GM12878 (cell line): ENCODE measurements around the gene SYNDIG1. TPM values are rescaled to one million over a fixed set of nuclear protein-coding genes. Genes with fewer than 3 reads are reported as not detected.

Source experiments
- ATAC-seq: fragments of 200-7000 bp; cut with Tn5 transposase; 3 replicates; pipeline ENCODE4 v1.9.1; 2020; ENCODE audit warnings: mild to moderate bottlenecking, moderate library complexity
- BruUV-seq: library from RNA; stranded (reverse); fragments of 400-500 nt; replicated peaks from 2 replicates; lab custom pipeline; 2021; lab: Mats Ljungman, UMichigan
- CTCF ChIA-PET: fragments of 300-600 bp; sonication (Branson Sonifier 250); formaldehyde crosslinking; extraction: SDS; loops from one replicate; lab custom pipeline; 2021; ENCODE audit warnings: inconsistent platforms; lab: Yijun Ruan, JAX
- POLR2A ChIA-PET: fragments of 350-600 bp; formaldehyde crosslinking; extraction: SDS; loops from one replicate; lab custom pipeline; 2021; ENCODE audit warnings: inconsistent platforms; lab: Charles Lee
- RAD21 ChIA-PET: fragments of 300-600 bp; sonication (Branson Sonifier 250); formaldehyde crosslinking; loops from one replicate; lab custom pipeline; 2023; ENCODE audit warnings: antibody characterized with exemption; ENCODE audit not compliant: unreplicated experiment; lab: Charles Lee
- SMC1A ChIA-PET: fragments of 300-600 bp; sonication (Branson Sonifier 250); formaldehyde crosslinking; loops from one replicate; lab custom pipeline; 2023; ENCODE audit not compliant: unreplicated experiment, uncharacterized antibody; lab: Charles Lee
- DNase-seq: peaks from one replicate; pipeline ENCODE4 v3.0.0-alpha.2; 2011; ENCODE audit warnings: low read depth, low spot score
- FAIRE-seq: peaks from 3 replicates; lab custom pipeline; 2011; peaks lifted over from hg19 to GRCh38; lab: Jason Lieb, UNC
- H2AFZ ChIP-seq: 2 replicates; pipeline ENCODE4 v1.6.0; 2011; ENCODE audit warnings: low read depth, low read length, control low read depth; ENCODE audit not compliant: control insufficient read depth
- H3K27ac ChIP-seq: 2 replicates; pipeline ENCODE4 v1.5.1; 2011; ENCODE audit warnings: control low read depth; ENCODE audit not compliant: control insufficient read depth, insufficient read depth
- H3K27me3 ChIP-seq, 2 experiments: replicated peaks in 1 of 2; 2 replicates each; pipeline versions ENCODE4 v1.6.0 to v1.6.1; 2011; ENCODE audit warnings: low read length in 1 of 2; ENCODE audit not compliant: control insufficient read depth in 2 of 2, insufficient read depth in 2 of 2
- H3K36me3 ChIP-seq, 2 experiments: 2 replicates each; pipeline ENCODE4 v1.5.1; 2011; ENCODE audit warnings: low read length in 1 of 2; ENCODE audit not compliant: control insufficient read depth in 2 of 2, insufficient read depth in 2 of 2
- H3K4me1 ChIP-seq: 2 replicates; pipeline ENCODE4 v1.6.1; 2011; ENCODE audit warnings: mild to moderate bottlenecking, low read length, moderate library complexity, mixed read lengths; ENCODE audit not compliant: control insufficient read depth, insufficient read depth
- H3K4me2 ChIP-seq: 2 replicates; pipeline ENCODE4 v1.6.0; 2011; ENCODE audit warnings: control low read depth; ENCODE audit not compliant: control insufficient read depth, insufficient read depth
- H3K4me3 ChIP-seq: fragments of 200-600 bp; sonication (generic); 2 replicates; pipeline ENCODE4 v1.5.1; 2016
- H3K79me2 ChIP-seq: 2 replicates; pipeline ENCODE4 v1.6.0; 2011; ENCODE audit warnings: low read length; ENCODE audit not compliant: control insufficient read depth, insufficient read depth
- H3K9ac ChIP-seq: 2 replicates; pipeline ENCODE4 v1.8.0; 2011; ENCODE audit warnings: low read length, control low read depth, mixed read lengths; ENCODE audit not compliant: control insufficient read depth, insufficient read depth
- H3K9me3 ChIP-seq: replicated peaks from 3 replicates; pipeline ENCODE4 v1.5.1; 2011; ENCODE audit warnings: mild to moderate bottlenecking, low read length; ENCODE audit not compliant: control insufficient read depth, insufficient read depth
- H4K20me1 ChIP-seq: 2 replicates; pipeline ENCODE4 v1.6.0; 2011; ENCODE audit not compliant: control insufficient read depth, insufficient read depth
- BRCA1 ChIP-seq: IDR thresholded peaks from 2 replicates; pipeline ENCODE4 v1.6.1; 2011; ENCODE audit warnings: low read depth, low read length, improper control_type of control experiment
- CBX3 ChIP-seq: fragments of 200-600 bp; sonication (generic); IDR thresholded peaks from 2 replicates; pipeline ENCODE4 v1.6.1; 2016; ENCODE audit warnings: low read depth, borderline replicate concordance
- CHD4 ChIP-seq: fragments of 200-600 bp; sonication (generic); IDR thresholded peaks from 2 replicates; pipeline ENCODE4 v1.6.1; 2016; ENCODE audit warnings: mild to moderate bottlenecking
- CREB1 ChIP-seq: IDR thresholded peaks from 2 replicates; pipeline ENCODE4 v1.6.1; 2012; ENCODE audit warnings: low read depth, mild to moderate bottlenecking, inconsistent platforms
- DPF2 ChIP-seq: fragments of 450-650 bp; IDR thresholded peaks from 2 replicates; pipeline ENCODE4 v1.6.1; 2017; ENCODE audit warnings: mild to moderate bottlenecking
- ESRRA ChIP-seq: IDR thresholded peaks from 2 replicates; pipeline ENCODE4 v1.6.1; 2012; ENCODE audit warnings: mild to moderate bottlenecking, low read length, improper control_type of control experiment
- IRF4 ChIP-seq: IDR thresholded peaks from 2 replicates; pipeline ENCODE4 v1.6.1; 2011; ENCODE audit warnings: low read depth, low read length
- KAT2A ChIP-seq: conservative IDR thresholded peaks from 2 replicates; pipeline ENCODE4 v1.6.1; 2011; ENCODE audit warnings: low read depth, low read length; ENCODE audit not compliant: control insufficient read depth
- KDM1A ChIP-seq: fragments of 200-600 bp; sonication (generic); IDR thresholded peaks from 2 replicates; pipeline ENCODE4 v1.6.1; 2016; ENCODE audit warnings: borderline replicate concordance
- MEF2A ChIP-seq: IDR thresholded peaks from 2 replicates; pipeline ENCODE4 v1.6.1; 2011; ENCODE audit warnings: low read depth, mild to moderate bottlenecking, low read length, moderate library complexity; ENCODE audit not compliant: insufficient read depth
- MTA3 ChIP-seq: IDR thresholded peaks from 2 replicates; pipeline ENCODE4 v1.6.1; 2012; ENCODE audit warnings: low read length, inconsistent platforms, borderline replicate concordance
- NFIC ChIP-seq: IDR thresholded peaks from 2 replicates; pipeline ENCODE4 v1.6.1; 2012; ENCODE audit warnings: low read depth, mild to moderate bottlenecking, inconsistent platforms, low read length, moderate library complexity
- NR2F1 ChIP-seq: fragments of 450-650 bp; conservative IDR thresholded peaks from 2 replicates; pipeline ENCODE4 v1.6.1; 2017; ENCODE audit warnings: mild to moderate bottlenecking
- POLR2A ChIP-seq: IDR thresholded peaks from 2 replicates; pipeline ENCODE4 v1.6.1; 2011; ENCODE audit warnings: low read depth, mild to moderate bottlenecking, low read length
- POU2F2 ChIP-seq: IDR thresholded peaks from 3 replicates; pipeline ENCODE4 v1.6.1; 2011; ENCODE audit warnings: low read depth, mild to moderate bottlenecking, low read length, borderline replicate concordance
- RAD21 ChIP-seq: IDR thresholded peaks from 2 replicates; pipeline ENCODE4 v1.6.1; 2011; ENCODE audit warnings: mild to moderate bottlenecking, low read depth, low read length, moderate library complexity; ENCODE audit not compliant: insufficient read depth
- SREBF2 ChIP-seq: IDR thresholded peaks from 2 replicates; pipeline ENCODE4 v1.6.1; 2012; ENCODE audit warnings: mild to moderate bottlenecking, low read length
- USF2 ChIP-seq: IDR thresholded peaks from 2 replicates; pipeline ENCODE4 v1.6.1; 2011; ENCODE audit warnings: low read depth, low read length, improper control_type of control experiment, borderline replicate concordance
- WGBS: methylation state at CpG from one replicate; pipeline ENCODE4 v1.1.6; 2016; ENCODE audit warnings: low lambda C conversion rate; ENCODE audit not compliant: insufficient replicate concordance, insufficient coverage; ENCODE audit errors: missing lambda C conversion rate; 5-methylcytosine and 5-hydroxymethylcytosine counted together
- in situ Hi-C: fragments of 300-500 bp; cut with MboI; formaldehyde crosslinking; loops from 9 replicates; pipeline ENCODE4 v1.14.3; 2018; ENCODE audit warnings: mixed read lengths
- intact Hi-C: fragments of 100-400 bp; cut with micrococcal nuclease; formaldehyde crosslinking; loops from one replicate; pipeline ENCODE4 v1.14.2; 2022; ENCODE audit not compliant: unreplicated experiment
- polyA plus RNA-seq, 11 experiments: library from polyadenylated mRNA; depleted of rRNA in 4 of 11; unstranded in 6 of 11; stranded (reverse) in 5 of 11; fragments of >200 nt; fragmentation: Nextera tagmentation in 4 of 11; fragmentation: Illumina TruSeq in 1 of 11; extraction: Ambion mirVana in 4 of 11; extraction: Trizol in 1 of 11; gene quantifications; 1 replicate in 1 of 11; 2 replicates in 10 of 11; pipeline versions ENCODE4 v1.2.1 to v1.2.3, GENCODE V29; 2011 to 2016; ENCODE audit warnings: inconsistent platforms in 2 of 11, missing spikeins in 2 of 11, low read depth in 1 of 11
- total RNA-seq, 4 experiments: library from RNA; depleted of rRNA in 3 of 4; stranded (reverse); fragments of >200 nt in 3 of 4; fragmentation: Illumina TruSeq in 1 of 4; extraction: Trizol in 1 of 4; gene quantifications; 2 replicates each; pipeline versions ENCODE4 v1.2.1 to v1.2.3, GENCODE V29; 2013 to 2021
- TF ChIP-seq, protein P1 (sequence below): fragments of 450-650 bp; IDR thresholded peaks from 2 replicates; pipeline ENCODE4 v1.6.1; 2016; ENCODE audit warnings: mild to moderate bottlenecking, moderate library complexity, borderline replicate concordance
- TF ChIP-seq, protein P2 (sequence below): IDR thresholded peaks from 2 replicates; pipeline ENCODE4 v1.6.1; 2012; ENCODE audit warnings: low read length, inconsistent platforms

The SYNDIG1 gene
- total and polyA plus RNA-seq, 10 of the 15 experiments (the other 5 are each of a cell fraction or from before 2014, with no cell fraction given), result not detected

DNA sequence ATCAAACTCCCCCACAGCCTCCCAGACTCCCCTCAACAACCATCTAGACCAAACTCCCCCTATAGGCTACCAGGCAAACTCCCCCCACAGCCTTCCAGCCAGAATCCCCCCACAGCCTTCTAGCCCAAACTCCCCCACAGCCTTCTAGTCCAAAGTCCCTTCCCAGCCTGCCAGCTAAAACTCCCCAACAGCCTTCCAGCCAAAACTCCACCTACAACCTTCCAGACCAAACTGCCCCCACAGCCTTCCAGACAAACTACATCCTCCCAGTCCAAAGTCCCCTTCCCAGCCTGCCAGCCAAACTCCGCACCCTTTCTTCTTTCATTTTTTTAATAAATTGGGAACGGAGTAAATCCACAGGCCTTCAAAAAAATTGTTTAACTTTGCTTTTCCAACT lies 37.4 kb upstream of the SYNDIG1 start (continued):
- no peak for TF ChIP-seq MTA3

DNA sequence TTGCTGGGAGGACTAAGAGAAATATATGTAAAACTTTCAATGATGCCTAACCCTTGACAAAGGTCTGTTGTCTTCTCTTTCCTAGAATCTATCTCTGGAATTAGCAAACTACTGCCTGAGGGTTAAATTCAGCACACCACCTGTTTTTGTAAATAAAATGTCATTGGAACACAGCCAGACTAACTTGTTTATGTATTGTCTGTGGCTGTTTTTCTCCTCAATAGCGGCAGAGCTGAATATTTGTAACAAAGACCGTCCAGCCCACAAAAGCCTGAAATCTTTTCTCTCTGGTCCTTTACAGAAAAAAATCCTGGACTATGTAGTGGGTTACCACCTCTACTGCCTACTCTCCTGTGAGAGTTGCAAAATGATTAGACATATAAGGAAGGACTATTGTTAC lies 33.3 kb upstream of the SYNDIG1 start:
- BruUV-seq, result no TSS peak
- Histone ChIP-seq H4K20me1 (no peaks in the 10 kb centered on the region), H3K4me2 (no peak overlapping the region)
- CTCF ChIA-PET, result interaction anchor here (0.7 kb wide), 1 partner anchor 9 kb away, joined by 3 read pairs; no protein-coding TSS in a partner anchor
- no peak for DNase-seq
- TF ChIP-seq POU2F2 (no peak), SREBF2 (no peak), ESRRA (no peak), DPF2 (no peak), CREB1 (no peak), RAD21 (no peak), CBX3 (no peak), IRF4 (no peak), POLR2A (no peak), CHD4 (no peak), NR2F1 (no peak), BRCA1 (no peak), KDM1A (no peak), KAT2A (no peak), NFIC (no peak), USF2 (no peak), MEF2A (no peak)
- TF ChIP-seq, protein P1, sequence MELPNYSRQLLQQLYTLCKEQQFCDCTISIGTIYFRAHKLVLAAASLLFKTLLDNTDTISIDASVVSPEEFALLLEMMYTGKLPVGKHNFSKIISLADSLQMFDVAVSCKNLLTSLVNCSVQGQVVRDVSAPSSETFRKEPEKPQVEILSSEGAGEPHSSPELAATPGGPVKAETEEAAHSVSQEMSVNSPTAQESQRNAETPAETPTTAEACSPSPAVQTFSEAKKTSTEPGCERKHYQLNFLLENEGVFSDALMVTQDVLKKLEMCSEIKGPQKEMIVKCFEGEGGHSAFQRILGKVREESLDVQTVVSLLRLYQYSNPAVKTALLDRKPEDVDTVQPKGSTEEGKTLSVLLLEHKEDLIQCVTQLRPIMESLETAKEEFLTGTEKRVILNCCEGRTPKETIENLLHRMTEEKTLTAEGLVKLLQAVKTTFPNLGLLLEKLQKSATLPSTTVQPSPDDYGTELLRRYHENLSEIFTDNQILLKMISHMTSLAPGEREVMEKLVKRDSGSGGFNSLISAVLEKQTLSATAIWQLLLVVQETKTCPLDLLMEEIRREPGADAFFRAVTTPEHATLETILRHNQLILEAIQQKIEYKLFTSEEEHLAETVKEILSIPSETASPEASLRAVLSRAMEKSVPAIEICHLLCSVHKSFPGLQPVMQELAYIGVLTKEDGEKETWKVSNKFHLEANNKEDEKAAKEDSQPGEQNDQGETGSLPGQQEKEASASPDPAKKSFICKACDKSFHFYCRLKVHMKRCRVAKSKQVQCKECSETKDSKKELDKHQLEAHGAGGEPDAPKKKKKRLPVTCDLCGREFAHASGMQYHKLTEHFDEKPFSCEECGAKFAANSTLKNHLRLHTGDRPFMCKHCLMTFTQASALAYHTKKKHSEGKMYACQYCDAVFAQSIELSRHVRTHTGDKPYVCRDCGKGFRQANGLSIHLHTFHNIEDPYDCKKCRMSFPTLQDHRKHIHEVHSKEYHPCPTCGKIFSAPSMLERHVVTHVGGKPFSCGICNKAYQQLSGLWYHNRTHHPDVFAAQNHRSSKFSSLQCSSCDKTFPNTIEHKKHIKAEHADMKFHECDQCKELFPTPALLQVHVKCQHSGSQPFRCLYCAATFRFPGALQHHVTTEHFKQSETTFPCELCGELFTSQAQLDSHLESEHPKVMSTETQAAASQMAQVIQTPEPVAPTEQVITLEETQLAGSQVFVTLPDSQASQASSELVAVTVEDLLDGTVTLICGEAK, result no peak
- TF ChIP-seq, protein P2, sequence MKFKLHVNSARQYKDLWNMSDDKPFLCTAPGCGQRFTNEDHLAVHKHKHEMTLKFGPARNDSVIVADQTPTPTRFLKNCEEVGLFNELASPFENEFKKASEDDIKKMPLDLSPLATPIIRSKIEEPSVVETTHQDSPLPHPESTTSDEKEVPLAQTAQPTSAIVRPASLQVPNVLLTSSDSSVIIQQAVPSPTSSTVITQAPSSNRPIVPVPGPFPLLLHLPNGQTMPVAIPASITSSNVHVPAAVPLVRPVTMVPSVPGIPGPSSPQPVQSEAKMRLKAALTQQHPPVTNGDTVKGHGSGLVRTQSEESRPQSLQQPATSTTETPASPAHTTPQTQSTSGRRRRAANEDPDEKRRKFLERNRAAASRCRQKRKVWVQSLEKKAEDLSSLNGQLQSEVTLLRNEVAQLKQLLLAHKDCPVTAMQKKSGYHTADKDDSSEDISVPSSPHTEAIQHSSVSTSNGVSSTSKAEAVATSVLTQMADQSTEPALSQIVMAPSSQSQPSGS, result no peak
- TF ChIP-seq, all 136 proteins: peak for 0
- Histone ChIP-seq H3K27me3 (no peaks in the 10 kb centered on the region; a peak in 2 of 4 replicates), H3K9me3 (no peaks in the 10 kb centered on the region), H3K79me2 (no peaks in the 10 kb centered on the region), H2AFZ (no peak overlapping the region), H3K9ac (no peak overlapping the region), H3K4me3 (no peak overlapping the region), H3K4me1 (no peaks in the 10 kb centered on the region), H3K36me3 (no peaks in the 10 kb centered on the region), H3K27ac (no peak overlapping the region)
- intact Hi-C loops (no loop called here), in situ Hi-C loops (no loop called here)
- ChIA-PET POLR2A (no interaction called here), RAD21 (no interaction called here), SMC1A (no interaction called here)
- WGBS, result 65% methylated on average over 2 of the region's 2 CpGs
- FAIRE-seq, result no peak
- no peak for ATAC-seq
